ENCODE data around the gene ZFX. TPM values are rescaled to one million over a fixed set of nuclear protein-coding genes. Genes with fewer than 3 reads are reported as not detected.

ZFX gene
- total and polyA plus RNA-seq, 2 of the 8 experiments (the other 6 are each of a cell fraction or from before 2014, with no cell fraction given): 2.8 to 22.0 TPM

- TF ChIP-seq EZH2 (IDR thresholded peaks at IDR 0.05; ENCODE audit: low read depth, low read length, severe bottlenecking) (no peak), TBP (IDR thresholded peaks at IDR 0.05; ENCODE audit: low read depth, low read length) (no peak), RXRA (IDR thresholded peaks at IDR 0.05; ENCODE audit: insufficient read depth, low read depth, low read length) (no peak), GTF2F1 (IDR thresholded peaks at IDR 0.05; ENCODE audit: borderline replicate concordance, low read depth, low read length) (no peak), BCL11A (IDR thresholded peaks at IDR 0.05; ENCODE audit: low read depth in 2 of 2, low read length in 2 of 2) (no peak), KDM5A (IDR thresholded peaks at IDR 0.05; ENCODE audit: low read length) (no peak)
These were observed 18.4 kb downstream of the ZFX start (continued) for GRCh38 chrX:24167719-24168472.

Measured in H1 (cell line).